Measurements from ENCODE around the gene PPARA.
"Not testable (repeated sequence)": the region's sequence is repeated elsewhere in the genome, so short reads cannot be mapped to it uniquely, and the experiment has no call there.

The PPARA gene

DNA sequence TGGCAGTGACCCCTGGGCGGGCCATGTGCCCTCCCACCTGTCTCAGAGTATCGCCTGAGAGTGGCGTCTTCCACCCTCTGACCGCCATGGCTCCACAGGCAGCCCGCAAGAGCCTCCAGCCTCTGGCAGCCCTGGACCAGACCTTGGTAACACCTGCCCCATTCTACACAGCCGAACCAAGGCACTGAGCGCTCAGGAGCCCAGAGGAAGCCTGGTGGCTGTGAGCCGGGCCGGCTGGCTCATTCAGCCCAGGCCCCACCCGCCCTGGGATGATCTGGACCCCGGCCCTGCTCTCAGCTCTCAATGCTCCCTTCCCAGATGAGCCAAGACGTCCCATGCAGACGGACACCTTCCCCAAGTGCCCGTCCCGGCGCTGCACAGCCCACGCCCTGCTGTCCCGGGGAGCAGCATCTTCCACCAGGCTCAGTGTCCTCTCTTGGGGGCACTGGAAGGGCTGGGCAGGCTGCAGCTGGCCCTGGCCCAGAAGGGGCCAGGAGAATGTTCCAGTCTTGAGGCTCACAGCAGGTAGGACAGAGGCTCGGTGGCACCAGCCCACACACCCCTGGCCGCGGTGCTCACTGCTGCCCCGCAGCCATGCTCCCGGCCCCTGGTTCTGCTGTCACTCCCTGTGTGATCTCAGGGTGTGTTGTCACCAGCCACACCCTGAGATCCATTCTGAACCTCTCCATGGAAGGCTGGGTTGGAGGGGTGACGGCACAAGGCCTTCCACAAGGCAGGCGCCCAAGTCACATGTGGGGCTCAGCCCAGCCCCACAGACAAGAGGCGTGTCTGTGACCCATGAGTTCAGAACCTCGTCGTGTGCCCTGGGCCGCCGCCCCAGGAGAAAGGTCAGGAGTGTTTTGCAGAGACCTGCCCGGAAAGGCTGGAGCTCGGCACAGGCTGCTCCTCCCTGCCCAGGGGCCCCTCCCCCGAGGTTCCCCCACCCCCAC is 24.2 kb upstream of the PPARA start:
- DNase-seq (ENCODE audit: low read depth, low spot score), result no peak

DNA sequence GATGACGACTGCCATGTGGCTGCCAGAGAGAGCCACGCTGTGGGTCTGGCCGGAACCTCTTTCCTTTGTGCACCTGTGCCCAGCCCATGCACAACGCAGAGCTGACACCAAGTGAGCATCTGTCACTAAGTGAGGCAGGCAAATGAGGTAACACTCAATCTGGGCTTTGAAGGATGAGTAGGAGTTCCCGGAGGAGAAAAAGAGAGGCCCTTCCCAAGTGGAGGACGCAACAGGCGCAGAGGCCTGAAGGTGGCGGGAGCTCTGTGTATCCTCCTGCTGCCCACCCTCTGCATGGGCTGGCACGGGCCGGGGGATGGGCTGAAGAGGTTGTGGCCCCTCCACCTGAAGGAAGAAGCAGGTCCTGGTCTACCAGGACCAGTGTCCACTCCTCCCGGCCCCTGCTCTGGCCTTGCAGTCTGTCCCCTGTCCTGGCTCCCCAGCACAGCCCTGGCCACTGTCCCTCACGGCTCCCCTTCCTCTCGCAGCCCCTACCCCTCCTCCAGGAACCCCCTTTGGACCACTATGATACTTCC is 23.4 kb upstream of the PPARA start:
- no peak for DNase-seq (ENCODE audit: low read depth, low spot score)

DNA sequence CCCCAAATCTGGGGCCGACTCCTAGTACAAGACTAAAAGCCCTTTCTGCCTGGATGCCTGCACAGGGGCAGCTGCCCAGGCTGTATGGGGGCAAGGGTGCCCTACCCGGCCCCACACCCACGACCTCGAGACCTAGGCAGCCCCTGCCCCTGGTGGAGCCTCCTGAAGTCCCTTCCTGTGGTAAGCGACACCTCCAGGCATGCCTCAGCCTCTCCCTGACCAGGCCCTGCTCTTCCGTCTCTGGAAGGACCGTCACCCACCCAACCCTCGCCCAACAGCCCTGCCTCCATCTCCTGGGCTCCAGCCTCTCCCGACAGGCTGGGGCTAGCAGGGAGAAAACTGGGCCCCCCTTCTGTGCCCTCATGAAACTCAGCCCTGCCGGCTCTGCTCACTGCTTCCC is 22.8 kb upstream of the PPARA start:
- no peak for DNase-seq (ENCODE audit: low read depth, low spot score)

DNA sequence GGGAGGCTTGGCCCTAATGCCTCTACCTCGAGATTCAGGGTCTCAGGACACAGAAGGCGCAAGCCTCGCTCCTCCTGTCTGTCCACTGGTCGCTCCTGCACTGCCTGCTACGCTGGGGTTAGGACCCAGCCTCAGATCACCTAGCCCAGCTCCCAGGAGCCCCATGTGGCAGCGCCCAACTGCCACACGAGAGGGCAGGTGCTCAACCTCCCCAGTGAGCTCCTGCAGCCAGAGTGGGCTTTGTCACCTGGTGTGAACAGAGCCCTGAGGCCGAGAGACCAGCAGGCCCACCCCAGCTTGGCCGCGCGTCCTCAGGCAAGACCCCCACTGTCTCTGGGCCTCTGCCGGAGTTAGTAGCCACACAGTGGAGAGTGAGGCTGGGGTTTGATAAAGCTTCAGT is 21.7 kb upstream of the PPARA start:
- DNase-seq (ENCODE audit: low read depth, low spot score), result no peak

DNA sequence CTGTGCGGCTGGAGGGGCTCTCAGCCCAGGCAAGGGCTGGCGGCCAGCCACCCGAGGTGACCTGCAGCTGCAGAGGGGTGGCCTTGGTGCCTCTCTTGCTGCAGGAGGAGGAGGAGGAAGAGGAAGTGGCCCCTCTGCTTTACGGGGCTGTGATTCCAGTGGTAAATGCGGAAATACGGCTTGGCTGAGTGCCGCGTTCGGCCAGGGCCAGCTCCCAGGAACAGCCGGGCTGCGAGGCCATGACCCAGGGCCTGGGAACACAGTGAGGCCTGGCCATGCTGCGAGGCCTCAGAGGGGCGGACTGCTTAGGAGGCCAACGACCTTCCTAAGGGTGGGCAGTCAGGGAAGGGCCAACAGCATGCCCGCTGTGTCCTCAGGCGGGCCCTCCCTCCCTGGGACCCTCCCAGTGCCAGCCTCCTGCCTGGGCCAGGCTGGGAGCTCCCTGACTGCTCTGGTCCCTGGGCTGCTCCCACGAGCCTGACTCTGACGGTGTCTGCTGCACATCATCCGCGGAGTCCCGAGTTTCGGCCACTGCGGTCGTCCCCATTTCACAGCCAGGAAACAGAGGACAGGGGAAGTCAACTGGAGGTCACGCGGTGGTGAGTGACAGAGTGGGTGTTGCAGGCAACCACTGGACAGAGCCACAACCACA is 20.8 kb upstream of the PPARA start:
- DNase-seq (ENCODE audit: low read depth, low spot score), result no peak

DNA sequence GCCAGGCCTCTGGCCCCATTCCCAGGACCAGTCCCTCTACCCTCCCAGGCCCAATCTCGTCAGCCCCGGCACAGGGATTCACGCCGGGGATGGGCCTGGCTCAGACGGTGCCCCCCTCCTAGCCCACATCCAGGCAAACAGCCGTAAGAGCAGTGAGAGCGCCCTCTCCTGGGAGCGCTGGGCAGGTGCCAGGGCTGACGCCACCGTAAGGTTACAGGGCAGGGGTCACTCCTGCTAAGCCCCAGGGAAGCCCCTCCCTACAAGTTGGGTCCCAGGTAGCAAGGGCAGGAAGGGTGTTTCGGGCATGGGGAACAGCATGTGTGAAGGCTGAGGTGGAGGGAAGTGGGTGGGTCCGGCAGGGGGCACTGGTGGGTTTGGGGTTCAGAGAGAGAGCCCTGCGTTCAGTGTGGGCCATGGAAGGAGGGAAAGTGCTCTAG is 19.2 kb upstream of the PPARA start:
- peak; percentile 30 for DNase-seq (ENCODE audit: low read depth, low spot score)

DNA sequence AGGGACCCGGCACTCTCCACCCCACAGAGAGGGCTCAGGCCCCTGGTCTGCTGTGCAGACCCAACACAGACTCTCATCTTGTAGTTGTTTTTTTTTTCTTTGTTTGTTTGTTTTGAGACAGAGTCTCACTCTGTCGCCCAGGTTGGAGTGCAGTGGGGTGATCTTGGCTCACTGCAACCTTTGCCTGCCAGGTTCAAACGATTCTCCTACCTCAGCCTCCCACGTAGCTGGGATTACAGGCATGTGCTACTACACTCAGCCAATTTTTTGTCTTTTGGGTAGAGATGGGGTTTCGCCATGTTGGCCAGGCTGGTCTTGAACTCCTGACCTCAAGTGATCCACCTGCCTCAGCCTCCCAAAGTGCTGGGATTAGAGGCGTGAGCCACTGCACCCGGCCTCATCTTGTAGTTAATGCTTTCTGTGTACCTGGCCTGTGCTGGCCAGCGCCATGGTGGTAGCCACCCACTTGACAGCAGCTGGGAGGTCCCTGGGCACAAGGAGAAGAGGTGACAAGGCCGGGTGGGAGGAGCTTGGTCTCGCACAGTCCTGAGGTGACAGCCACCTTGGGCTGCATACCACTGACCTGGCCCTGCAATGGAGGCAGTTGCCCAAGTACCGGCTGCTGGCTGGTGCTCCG is 18.0 kb upstream of the PPARA start:
- DNase-seq (ENCODE audit: low read depth, low spot score), result not testable (repeated sequence)

DNA sequence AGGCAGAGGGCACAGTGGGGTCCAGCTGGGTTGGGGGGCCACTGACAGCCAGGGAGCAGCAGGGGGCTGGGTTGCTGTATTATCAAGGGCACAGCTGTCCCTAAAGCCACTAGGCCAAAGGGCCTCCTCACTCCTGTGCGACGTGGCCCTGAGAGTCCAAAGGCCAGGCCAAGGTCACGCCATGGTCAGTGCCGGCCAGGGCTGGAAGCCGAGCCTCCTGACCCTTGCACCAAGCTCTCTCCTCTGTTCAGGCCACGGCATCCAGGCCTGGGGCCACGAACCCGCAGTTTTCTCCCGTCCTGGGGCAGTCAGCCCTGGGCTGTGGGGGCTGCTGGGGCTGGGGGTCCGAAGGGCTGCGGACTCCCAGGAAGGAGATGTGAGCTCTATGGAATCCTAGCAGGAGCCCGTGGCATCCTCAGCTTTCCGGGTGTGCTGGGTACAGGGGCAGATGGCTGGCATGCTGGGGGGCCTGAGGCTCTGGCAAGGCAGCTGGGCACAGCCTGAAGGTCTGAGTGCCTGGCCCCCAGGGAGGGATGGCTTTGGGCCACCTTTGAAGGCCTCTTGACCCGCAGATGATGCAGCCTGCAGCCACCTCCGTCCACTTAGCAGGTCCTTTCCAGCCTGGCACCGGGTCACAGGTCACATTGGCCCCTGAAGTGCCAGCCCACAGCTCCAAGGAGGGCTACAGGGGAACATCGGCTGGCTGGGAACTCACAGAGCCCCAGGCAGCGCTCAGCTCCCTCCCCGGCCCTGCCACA is 17.3 kb upstream of the PPARA start:
- DNase-seq (ENCODE audit: low read depth, low spot score), result no peak

DNA sequence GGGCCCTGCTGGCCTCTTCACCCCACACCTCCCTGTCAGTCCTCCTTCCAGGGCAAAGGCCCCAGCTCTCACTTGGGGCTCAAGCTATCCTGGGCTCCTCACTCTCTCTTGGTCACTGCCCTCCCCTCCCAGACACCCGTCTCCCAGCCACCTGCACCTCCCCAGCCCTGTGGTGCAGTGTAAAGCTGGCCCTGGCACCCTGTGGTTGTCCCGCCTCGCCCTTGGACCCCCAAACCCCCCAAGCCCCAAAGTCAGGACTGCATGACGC is 16.8 kb upstream of the PPARA start:
- DNase-seq (ENCODE audit: low read depth, low spot score), result no peak

DNA sequence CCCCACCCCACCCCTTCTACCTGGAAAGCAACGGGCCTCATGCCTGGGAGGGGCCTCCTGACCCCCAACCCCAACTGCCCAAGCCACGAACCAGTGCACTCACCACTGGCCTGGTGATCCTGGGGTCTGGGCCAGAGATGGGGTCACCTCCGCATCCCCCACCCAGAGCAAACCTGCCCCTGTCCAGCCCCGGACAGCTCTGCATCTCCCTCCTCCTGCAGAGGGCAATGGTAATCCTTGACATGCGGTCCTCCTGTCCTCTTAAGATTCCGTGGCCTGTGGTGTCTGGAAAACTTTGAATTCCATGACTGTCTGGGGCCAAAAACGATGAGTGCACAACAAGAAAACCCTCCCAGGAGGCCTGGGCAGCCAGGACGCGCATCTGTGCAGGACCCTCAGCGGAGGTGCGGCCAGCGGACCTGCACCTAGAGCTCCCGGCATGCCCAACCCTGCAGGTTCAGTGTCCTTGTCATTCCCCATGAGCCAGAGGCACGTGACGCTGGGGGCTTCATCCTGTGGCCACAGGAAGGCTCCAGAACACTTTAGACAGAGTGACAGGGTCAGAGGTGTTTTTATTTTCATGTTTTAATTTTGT is 16.1 kb upstream of the PPARA start:
- no peak for DNase-seq (ENCODE audit: low read depth, low spot score)

DNA sequence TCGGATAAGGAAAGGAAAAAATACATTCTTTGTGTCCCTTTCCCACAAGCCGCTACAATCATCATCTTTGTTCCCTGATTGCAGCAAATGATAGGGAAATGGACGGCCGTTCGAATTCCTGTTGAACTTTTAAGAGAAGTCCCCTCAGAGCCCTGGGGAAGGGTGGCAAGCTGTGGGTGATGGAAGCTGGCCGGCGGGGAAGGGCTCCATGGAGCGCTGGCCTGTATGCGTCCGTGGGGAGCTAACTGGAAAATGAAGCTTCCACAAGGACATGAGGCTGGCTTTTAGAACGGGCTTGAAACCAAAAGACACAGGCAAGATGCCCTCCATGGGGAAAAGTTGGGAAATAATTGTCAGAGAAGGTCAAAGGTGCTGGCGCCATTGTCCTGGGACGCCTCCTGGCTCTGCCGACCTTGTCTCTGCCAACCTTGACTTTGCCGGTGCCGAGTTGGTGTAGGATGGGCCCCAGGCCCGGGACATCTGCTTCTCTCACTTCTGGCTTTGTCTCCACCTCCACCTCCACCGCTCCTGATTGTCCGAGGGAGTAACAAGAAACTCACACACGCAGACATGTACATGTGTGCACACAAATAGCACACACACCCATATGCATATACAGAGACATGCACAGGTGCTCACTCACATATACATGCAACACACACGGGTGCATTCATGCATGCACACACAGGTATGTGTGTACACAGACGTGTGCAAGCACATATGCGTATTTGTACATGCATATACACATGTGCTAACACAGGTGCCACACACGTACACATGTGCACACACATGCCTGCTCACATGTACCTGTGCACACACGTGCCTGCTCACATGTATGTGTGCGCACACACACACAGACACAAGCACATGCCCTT is 14.5 kb upstream of the PPARA start:
- DNase-seq (ENCODE audit: low read depth, low spot score), result no peak

DNA sequence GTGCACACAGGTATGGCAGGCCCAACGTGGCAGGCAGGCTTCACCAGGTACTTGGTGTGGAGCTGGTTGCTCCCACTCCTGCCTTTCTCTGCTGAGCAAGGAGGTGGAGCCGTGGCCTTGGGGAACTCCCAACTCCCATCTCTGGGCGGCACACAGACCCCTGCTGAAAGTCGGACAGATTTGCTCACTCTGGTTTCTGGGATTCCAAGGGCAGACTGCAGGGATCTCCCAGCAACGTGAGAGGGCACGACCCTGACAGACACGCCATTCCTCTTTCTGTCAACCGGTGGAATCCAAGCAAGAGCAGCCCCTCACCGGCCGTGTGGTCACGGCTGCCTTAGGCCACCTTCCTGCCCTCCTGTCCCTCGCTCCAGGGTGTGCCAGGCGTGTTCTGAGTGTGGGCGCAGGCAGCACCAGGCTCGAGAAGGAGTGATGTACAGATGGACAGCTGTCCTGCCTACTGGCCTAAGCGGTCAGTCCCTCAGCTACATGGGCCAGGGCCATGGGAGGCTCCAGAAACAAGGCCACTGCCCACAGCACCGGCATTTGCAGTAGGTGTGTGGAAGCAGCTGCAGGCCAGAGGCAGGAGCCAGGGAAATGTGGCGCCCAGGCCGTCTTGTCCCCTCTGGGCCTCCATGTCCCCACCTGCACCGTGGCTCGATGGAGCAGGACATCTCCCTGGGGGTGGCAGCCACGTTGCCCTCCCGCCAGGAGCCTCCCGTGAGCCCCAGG is 13.7 kb upstream of the PPARA start:
- DNase-seq (ENCODE audit: low read depth, low spot score), result no peak

DNA sequence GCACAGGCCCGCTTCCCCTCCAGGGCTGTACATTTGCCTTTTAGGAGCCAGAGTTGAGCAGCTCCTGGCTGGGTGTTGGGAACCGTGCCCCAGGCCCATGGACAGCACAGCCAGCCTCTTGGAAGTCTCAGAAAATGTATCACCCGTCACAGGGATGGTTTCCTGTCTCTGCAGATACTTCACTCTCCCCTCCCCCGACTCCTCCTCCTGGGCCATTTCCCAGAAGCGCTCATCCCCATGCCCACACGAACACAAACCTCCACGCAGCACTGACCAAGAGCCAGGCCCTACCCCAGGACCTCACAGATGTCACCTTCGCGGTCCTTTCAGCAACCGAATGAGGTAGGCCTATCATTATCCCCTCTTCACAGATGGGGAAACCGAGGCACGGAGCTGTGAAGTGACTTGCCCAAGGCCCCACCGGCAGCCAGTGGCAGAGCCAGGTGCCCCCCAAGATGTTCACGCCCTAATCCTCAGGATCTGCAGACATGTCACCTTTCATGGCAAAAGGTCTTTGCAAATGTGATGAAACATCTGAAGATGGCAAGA is 13.0 kb upstream of the PPARA start:
- DNase-seq (ENCODE audit: low read depth, low spot score), result no peak

DNA sequence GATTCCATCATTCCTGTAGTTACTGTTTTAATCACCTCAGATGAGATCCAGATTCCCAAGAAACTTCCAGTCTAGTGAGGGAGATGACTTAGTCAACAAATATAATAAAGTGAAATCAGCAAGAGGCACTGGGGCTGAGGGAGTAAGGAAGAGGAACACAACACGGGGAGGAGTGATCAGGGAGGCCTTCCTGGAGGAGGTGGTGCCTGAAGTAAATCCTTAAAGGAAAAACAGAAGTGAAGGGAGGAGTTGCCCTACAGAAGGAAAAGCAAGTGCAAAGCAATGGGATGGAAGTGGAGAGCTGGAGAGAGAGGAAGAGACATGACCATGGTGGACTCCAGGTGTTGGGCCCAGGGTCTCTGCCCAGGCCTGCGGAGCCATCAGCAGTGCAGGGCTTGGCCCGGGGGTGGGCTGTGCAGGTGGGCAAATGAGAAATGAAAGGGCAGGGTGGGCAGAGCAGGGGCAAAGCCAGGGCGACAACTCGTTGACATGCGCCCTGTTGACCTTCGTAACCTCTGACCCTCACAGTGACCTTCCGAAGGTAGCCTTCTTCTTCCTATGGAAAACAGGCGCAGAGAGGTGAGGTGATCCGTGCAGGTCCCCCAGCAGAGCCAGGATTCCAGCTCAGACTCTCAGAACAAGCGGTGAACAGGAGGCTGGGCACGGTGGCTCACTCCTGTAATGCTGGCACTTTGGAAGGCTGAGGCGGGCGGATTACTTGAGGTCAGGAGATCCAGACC is 12.1 kb upstream of the PPARA start:
- DNase-seq (ENCODE audit: low read depth, low spot score), result no peak

DNA sequence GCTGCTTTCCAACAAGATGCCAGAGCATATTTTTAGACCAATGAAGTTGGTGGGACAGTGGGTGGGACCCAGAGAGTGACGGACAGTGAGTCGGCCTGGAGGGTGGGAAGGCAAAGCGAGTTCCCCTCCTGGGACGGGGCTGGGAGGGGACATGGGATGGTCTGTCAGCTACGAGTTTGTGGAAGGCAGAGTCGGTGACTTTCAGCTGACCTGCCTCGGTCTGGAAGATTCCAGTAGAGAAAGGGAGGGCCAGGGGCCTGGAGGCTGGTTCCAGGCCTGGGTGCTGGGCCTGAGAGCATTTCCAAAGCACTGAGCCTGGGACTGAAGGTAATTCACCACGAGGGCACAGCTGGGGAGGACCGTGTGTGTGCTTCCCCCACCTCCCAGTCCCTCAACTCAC is 10.9 kb upstream of the PPARA start:
- not testable (repeated sequence) for DNase-seq (ENCODE audit: low read depth, low spot score)

DNA sequence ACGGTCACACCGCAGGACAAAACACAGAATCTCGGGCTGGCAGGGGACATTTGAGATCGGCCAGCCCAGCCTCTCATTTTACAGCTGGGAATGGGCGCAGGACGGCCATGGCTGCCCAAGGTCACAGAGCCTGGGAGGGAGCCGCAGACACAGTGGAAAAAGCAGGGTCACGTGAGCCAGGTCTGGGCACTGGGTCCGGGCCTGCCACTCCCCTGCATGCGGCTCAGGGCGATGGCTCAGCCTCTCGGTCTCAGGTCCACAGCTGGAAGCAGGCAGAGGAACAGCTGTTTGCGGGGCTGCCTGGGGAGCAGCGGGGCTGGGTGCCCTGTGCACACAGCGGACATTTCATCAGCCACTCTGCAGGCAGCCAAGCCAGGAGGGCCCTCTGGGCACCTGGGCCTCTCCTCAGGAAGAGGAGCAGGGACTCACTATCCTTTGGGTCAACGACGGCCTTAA is 10.4 kb upstream of the PPARA start:
- DNase-seq (ENCODE audit: low read depth, low spot score), result no peak

DNA sequence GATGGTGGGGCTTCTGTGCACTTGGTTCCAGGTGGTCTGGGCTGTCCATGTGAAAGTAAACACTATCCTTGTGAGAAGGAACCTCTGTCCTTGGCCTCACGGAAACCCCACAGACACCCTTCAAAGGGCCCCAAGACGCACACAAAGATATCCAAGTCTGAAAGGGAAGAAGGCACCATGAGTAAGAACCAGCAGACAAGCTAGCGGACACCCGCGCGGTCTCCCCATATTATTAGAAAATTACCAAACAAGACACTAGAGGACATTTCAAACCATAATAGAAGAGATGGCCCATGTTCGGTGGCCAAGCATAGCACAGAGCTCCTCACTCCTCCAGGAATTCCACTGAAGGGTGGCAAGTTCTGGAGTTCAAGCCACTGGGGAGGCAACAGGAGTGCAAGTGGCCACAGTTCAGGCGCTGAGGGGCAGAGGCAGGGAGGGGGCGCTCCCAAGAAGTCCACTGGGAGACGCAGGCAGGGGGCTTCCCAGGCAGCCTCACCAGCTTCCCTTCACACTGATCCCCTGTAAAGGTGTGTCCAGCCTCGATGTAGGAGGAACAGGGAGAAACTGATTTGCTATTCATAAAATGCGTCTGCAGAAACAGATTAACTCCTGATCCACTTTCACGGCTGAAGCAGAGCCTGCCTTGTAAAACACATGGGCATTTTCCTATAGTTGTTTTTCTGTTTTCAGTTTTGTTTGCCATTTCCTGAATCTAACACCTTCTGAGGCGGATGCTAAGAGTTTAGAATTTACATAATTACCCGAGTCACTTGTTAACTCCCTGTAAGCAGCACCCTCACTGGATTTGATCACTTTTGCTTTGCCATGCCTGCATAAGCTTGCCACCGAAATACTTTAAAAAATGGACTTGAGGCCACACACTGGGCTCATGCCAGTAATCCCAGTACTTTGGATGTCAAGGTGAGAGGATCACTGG is 9.1 kb upstream of the PPARA start:
- no peak for DNase-seq (ENCODE audit: low read depth, low spot score)

Measured in iPS DF 19.7 (cell line).